Measurements from ENCODE around the gene SRSF7.

DNA sequence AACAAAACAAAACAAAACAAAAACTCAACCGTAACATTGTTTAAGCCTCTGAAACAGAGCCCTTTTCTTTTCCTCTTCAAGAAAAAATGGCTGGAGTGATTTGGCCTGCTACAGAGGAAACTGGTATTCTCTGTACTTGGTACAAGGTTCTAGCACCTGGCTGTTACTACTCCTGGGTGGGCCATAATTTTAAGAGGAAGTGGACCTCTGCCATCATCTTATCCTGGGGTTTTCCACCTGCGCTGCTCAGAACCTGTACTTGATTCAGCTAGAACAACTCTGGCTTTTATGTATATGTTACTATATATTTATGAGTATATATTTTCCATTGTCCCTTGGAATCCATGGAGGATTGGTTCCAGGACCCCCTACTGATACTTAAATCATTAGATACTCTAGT, 22.5 kb downstream of the SRSF7 start:
- TF ChIP-seq, protein P1, sequence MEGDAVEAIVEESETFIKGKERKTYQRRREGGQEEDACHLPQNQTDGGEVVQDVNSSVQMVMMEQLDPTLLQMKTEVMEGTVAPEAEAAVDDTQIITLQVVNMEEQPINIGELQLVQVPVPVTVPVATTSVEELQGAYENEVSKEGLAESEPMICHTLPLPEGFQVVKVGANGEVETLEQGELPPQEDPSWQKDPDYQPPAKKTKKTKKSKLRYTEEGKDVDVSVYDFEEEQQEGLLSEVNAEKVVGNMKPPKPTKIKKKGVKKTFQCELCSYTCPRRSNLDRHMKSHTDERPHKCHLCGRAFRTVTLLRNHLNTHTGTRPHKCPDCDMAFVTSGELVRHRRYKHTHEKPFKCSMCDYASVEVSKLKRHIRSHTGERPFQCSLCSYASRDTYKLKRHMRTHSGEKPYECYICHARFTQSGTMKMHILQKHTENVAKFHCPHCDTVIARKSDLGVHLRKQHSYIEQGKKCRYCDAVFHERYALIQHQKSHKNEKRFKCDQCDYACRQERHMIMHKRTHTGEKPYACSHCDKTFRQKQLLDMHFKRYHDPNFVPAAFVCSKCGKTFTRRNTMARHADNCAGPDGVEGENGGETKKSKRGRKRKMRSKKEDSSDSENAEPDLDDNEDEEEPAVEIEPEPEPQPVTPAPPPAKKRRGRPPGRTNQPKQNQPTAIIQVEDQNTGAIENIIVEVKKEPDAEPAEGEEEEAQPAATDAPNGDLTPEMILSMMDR (IDR thresholded peaks at IDR 0.05 in 8 of 11, conservative IDR thresholded peaks at IDR 0.05 in 3 of 11) = no peak
- no peak for TF ChIP-seq POLR2AphosphoS5 (IDR thresholded peaks at IDR 0.05)
- TF ChIP-seq POLR2A (IDR thresholded peaks at IDR 0.05) = no peak

Data from spleen (tissue), 7 donors.